GM12878 (cell line): ENCODE data around the gene CATSPER3. TPM values are rescaled to one million over a fixed set of nuclear protein-coding genes. Genes with fewer than 3 reads are reported as not detected.

Source experiments
- ATAC-seq: fragments of 200-7000 bp; cut with Tn5 transposase; 3 replicates; pipeline ENCODE4 v1.9.1; 2020; ENCODE audit warnings: mild to moderate bottlenecking, moderate library complexity
- BruUV-seq: library from RNA; stranded (reverse); fragments of 400-500 nt; replicated peaks from 2 replicates; lab custom pipeline; 2021; lab: Mats Ljungman, UMichigan
- CTCF ChIA-PET: fragments of 300-600 bp; sonication (Branson Sonifier 250); formaldehyde crosslinking; extraction: SDS; loops from one replicate; lab custom pipeline; 2021; ENCODE audit warnings: inconsistent platforms; lab: Yijun Ruan, JAX
- POLR2A ChIA-PET: fragments of 350-600 bp; formaldehyde crosslinking; extraction: SDS; loops from one replicate; lab custom pipeline; 2021; ENCODE audit warnings: inconsistent platforms; lab: Charles Lee
- RAD21 ChIA-PET: fragments of 300-600 bp; sonication (Branson Sonifier 250); formaldehyde crosslinking; loops from one replicate; lab custom pipeline; 2023; ENCODE audit warnings: antibody characterized with exemption; ENCODE audit not compliant: unreplicated experiment; lab: Charles Lee
- SMC1A ChIA-PET: fragments of 300-600 bp; sonication (Branson Sonifier 250); formaldehyde crosslinking; loops from one replicate; lab custom pipeline; 2023; ENCODE audit not compliant: unreplicated experiment, uncharacterized antibody; lab: Charles Lee
- DNase-seq: peaks from one replicate; pipeline ENCODE4 v3.0.0-alpha.2; 2011; ENCODE audit warnings: low read depth, low spot score
- FAIRE-seq: peaks from 3 replicates; lab custom pipeline; 2011; peaks lifted over from hg19 to GRCh38; lab: Jason Lieb, UNC
- H2AFZ ChIP-seq: 2 replicates; pipeline ENCODE4 v1.6.0; 2011; ENCODE audit warnings: low read depth, low read length, control low read depth; ENCODE audit not compliant: control insufficient read depth
- H3K27ac ChIP-seq: 2 replicates; pipeline ENCODE4 v1.5.1; 2011; ENCODE audit warnings: control low read depth; ENCODE audit not compliant: control insufficient read depth, insufficient read depth
- H3K27me3 ChIP-seq, 2 experiments: replicated peaks in 1 of 2; 2 replicates each; pipeline versions ENCODE4 v1.6.0 to v1.6.1; 2011; ENCODE audit warnings: low read length in 1 of 2; ENCODE audit not compliant: control insufficient read depth in 2 of 2, insufficient read depth in 2 of 2
- H3K36me3 ChIP-seq, 2 experiments: 2 replicates each; pipeline ENCODE4 v1.5.1; 2011; ENCODE audit warnings: low read length in 1 of 2; ENCODE audit not compliant: control insufficient read depth in 2 of 2, insufficient read depth in 2 of 2
- H3K4me1 ChIP-seq: 2 replicates; pipeline ENCODE4 v1.6.1; 2011; ENCODE audit warnings: mild to moderate bottlenecking, low read length, moderate library complexity, mixed read lengths; ENCODE audit not compliant: control insufficient read depth, insufficient read depth
- H3K4me2 ChIP-seq: 2 replicates; pipeline ENCODE4 v1.6.0; 2011; ENCODE audit warnings: control low read depth; ENCODE audit not compliant: control insufficient read depth, insufficient read depth
- H3K4me3 ChIP-seq: fragments of 200-600 bp; sonication (generic); 2 replicates; pipeline ENCODE4 v1.5.1; 2016
- H3K79me2 ChIP-seq: 2 replicates; pipeline ENCODE4 v1.6.0; 2011; ENCODE audit warnings: low read length; ENCODE audit not compliant: control insufficient read depth, insufficient read depth
- H3K9ac ChIP-seq: 2 replicates; pipeline ENCODE4 v1.8.0; 2011; ENCODE audit warnings: low read length, control low read depth, mixed read lengths; ENCODE audit not compliant: control insufficient read depth, insufficient read depth
- H3K9me3 ChIP-seq: replicated peaks from 3 replicates; pipeline ENCODE4 v1.5.1; 2011; ENCODE audit warnings: mild to moderate bottlenecking, low read length; ENCODE audit not compliant: control insufficient read depth, insufficient read depth
- H4K20me1 ChIP-seq: 2 replicates; pipeline ENCODE4 v1.6.0; 2011; ENCODE audit not compliant: control insufficient read depth, insufficient read depth
- CHD1 ChIP-seq: IDR thresholded peaks from 2 replicates; pipeline ENCODE4 v1.6.1; 2012; ENCODE audit warnings: low read depth, low read length, improper control_type of control experiment
- GABPA ChIP-seq: IDR thresholded peaks from 2 replicates; pipeline ENCODE4 v1.6.1; 2014; ENCODE audit warnings: antibody characterized with exemption, low read depth, mild to moderate bottlenecking, inconsistent platforms
- KDM1A ChIP-seq: fragments of 200-600 bp; sonication (generic); IDR thresholded peaks from 2 replicates; pipeline ENCODE4 v1.6.1; 2016; ENCODE audit warnings: borderline replicate concordance
- NFIC ChIP-seq: IDR thresholded peaks from 2 replicates; pipeline ENCODE4 v1.6.1; 2012; ENCODE audit warnings: low read depth, mild to moderate bottlenecking, inconsistent platforms, low read length, moderate library complexity
- NFXL1 ChIP-seq: fragments of 450-650 bp; IDR thresholded peaks from 2 replicates; pipeline ENCODE4 v1.6.1; 2017; ENCODE audit warnings: antibody characterized with exemption, mild to moderate bottlenecking, borderline replicate concordance
- NFYA ChIP-seq: IDR thresholded peaks from 2 replicates; pipeline ENCODE4 v1.6.1; 2011; ENCODE audit warnings: low read depth, mild to moderate bottlenecking, low read length, improper control_type of control experiment, borderline replicate concordance
- NR2C1 ChIP-seq: fragments of 450-650 bp; IDR thresholded peaks from 2 replicates; pipeline ENCODE4 v1.6.1; 2017; ENCODE audit warnings: antibody characterized with exemption, mild to moderate bottlenecking, moderate library complexity
- PML ChIP-seq: IDR thresholded peaks from 2 replicates; pipeline ENCODE4 v1.6.1; 2012; ENCODE audit warnings: low read length, inconsistent platforms
- POLR2A ChIP-seq: IDR thresholded peaks from 2 replicates; pipeline ENCODE4 v1.6.1; 2011; ENCODE audit warnings: low read depth, mild to moderate bottlenecking, low read length
- SMAD1 ChIP-seq: fragments of 450-650 bp; IDR thresholded peaks from 2 replicates; pipeline ENCODE4 v1.6.1; 2018; ENCODE audit warnings: mild to moderate bottlenecking, low read depth; ENCODE audit not compliant: partially characterized antibody
- TARDBP ChIP-seq: IDR thresholded peaks from 2 replicates; pipeline ENCODE4 v1.6.1; 2016; ENCODE audit warnings: borderline replicate concordance
- ZNF217 ChIP-seq: fragments of 450-650 bp; IDR thresholded peaks from 2 replicates; pipeline ENCODE4 v1.6.1; 2017; ENCODE audit warnings: antibody characterized with exemption, mild to moderate bottlenecking
- WGBS: methylation state at CpG from one replicate; pipeline ENCODE4 v1.1.6; 2016; ENCODE audit warnings: low lambda C conversion rate; ENCODE audit not compliant: insufficient replicate concordance, insufficient coverage; ENCODE audit errors: missing lambda C conversion rate; 5-methylcytosine and 5-hydroxymethylcytosine counted together
- in situ Hi-C: fragments of 300-500 bp; cut with MboI; formaldehyde crosslinking; loops from 9 replicates; pipeline ENCODE4 v1.14.3; 2018; ENCODE audit warnings: mixed read lengths
- intact Hi-C: fragments of 100-400 bp; cut with micrococcal nuclease; formaldehyde crosslinking; loops from one replicate; pipeline ENCODE4 v1.14.2; 2022; ENCODE audit not compliant: unreplicated experiment
- polyA plus RNA-seq, 11 experiments: library from polyadenylated mRNA; depleted of rRNA in 4 of 11; unstranded in 6 of 11; stranded (reverse) in 5 of 11; fragments of >200 nt; fragmentation: Nextera tagmentation in 4 of 11; fragmentation: Illumina TruSeq in 1 of 11; extraction: Ambion mirVana in 4 of 11; extraction: Trizol in 1 of 11; gene quantifications; 1 replicate in 1 of 11; 2 replicates in 10 of 11; pipeline versions ENCODE4 v1.2.1 to v1.2.3, GENCODE V29; 2011 to 2016; ENCODE audit warnings: inconsistent platforms in 2 of 11, missing spikeins in 2 of 11, low read depth in 1 of 11
- total RNA-seq, 4 experiments: library from RNA; depleted of rRNA in 3 of 4; stranded (reverse); fragments of >200 nt in 3 of 4; fragmentation: Illumina TruSeq in 1 of 4; extraction: Trizol in 1 of 4; gene quantifications; 2 replicates each; pipeline versions ENCODE4 v1.2.1 to v1.2.3, GENCODE V29; 2013 to 2021

Gene CATSPER3
- total and polyA plus RNA-seq, 10 of the 15 experiments (the other 5 are each of a cell fraction or from before 2014, with no cell fraction given): 0.06 to 0.38 (median 0.13) TPM; not detected in 4

DNA sequence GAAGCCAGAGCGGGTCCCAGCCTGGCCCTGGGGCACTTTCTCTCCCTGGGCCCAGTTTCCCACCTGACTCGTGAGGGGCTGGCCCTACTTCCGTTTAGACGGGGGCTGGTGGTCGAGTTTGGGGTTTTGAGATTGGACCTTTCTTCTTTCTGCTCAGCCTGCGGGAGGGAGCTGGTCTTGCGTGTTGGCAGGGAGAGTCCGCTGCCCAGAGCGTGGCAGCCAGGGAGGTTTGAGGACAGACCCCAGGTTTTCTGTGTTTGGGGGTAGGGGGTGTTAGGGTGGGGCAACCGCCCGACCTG, 72.3 kb downstream of the CATSPER3 start:
- DNase-seq (no peak), ATAC-seq (no peak), FAIRE-seq (no peak)
- peaks cover 2% of the 10 kb centered on the region for H4K20me1 ChIP-seq
- CTCF ChIA-PET: no interaction called here
- no peak overlapping the region for H3K27ac ChIP-seq
- H3K4me1 ChIP-seq: no peaks in the 10 kb centered on the region
- peaks cover 33 to 39% of the 10 kb centered on the region in 2 experiments for H3K27me3 ChIP-seq
- SMC1A ChIA-PET: no interaction called here
- WGBS: 3% methylated on average over 11 of the region's 11 CpGs
- RAD21 ChIA-PET: no interaction called here
- intact Hi-C loops: no loop called here
- no peaks in the 10 kb centered on the region for H3K9me3 ChIP-seq
- in situ Hi-C loops: no loop called here
- H3K79me2 ChIP-seq: no peaks in the 10 kb centered on the region
- no peak overlapping the region for H3K9ac ChIP-seq
- BruUV-seq: no TSS peak
- no peak overlapping the region for H3K4me2 ChIP-seq
- no peaks in the 10 kb centered on the region for H3K36me3 ChIP-seq
- no peak for TF ChIP-seq NR2C1
- TF ChIP-seq GABPA: no peak
- no peak for TF ChIP-seq NFIC
- TF ChIP-seq SMAD1: no peak
- TF ChIP-seq TARDBP: no peak
- no peak for TF ChIP-seq PML
- TF ChIP-seq CHD1: no peak
- no peak for TF ChIP-seq POLR2A
- no peak for TF ChIP-seq KDM1A
- TF ChIP-seq ZNF217: no peak
- POLR2A ChIA-PET: no interaction called here
- H2AFZ ChIP-seq: no peak overlapping the region
- no peak overlapping the region for H3K4me3 ChIP-seq

DNA sequence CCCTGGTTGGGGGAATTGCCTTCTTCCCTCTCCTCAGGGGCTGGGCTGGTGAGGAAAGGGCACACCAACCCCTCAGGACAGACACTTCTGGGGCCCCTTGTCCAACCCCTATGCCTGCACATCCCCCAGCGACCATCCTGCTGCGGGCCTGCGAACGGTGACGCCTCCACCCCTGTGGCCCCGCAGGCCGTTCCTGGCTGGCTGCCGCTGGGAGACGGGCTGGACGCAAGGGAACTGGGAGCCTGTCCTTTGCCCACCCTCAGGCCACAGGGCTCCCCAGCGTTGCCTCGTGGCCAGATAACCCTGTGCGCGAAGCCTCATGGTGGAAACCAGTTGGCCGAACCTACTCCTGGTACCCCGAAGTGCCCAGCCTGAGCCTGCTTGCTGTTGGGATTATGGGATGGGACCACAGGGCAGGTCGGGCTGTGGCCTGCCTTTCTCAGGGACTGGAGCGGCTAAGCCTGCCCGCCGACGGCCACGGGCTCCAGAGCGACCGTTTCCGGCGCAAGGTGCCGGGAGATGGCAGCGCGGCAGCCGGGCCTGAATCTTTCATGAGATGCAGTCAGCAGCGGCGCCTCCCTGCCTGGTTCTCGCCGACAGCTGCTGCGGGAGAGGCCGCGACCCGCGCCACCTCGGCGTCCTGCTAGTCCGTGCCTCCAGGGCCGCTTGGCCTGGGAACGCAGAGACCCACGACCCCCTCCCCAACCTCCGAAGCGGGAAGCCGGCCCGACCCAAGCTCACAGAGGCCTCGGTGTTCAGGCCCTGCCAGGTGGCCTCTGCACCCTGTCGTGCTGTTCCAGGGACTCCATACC, 72.8 kb downstream of the CATSPER3 start:
- ChIA-PET RAD21 (no interaction called here), SMC1A (no interaction called here), POLR2A (no interaction called here), CTCF (no interaction called here)
- Histone ChIP-seq H4K20me1 (peaks cover 2% of the 10 kb centered on the region), H3K36me3 (no peaks in the 10 kb centered on the region), H3K79me2 (no peaks in the 10 kb centered on the region), H3K4me3 (no peak overlapping the region), H3K27me3 (peaks cover 27 to 33% of the 10 kb centered on the region in 2 experiments), H3K4me1 (no peaks in the 10 kb centered on the region), H3K9ac (no peak overlapping the region), H3K4me2 (no peak overlapping the region), H3K27ac (no peak overlapping the region), H3K9me3 (no peaks in the 10 kb centered on the region), H2AFZ (no peak overlapping the region)
- TF ChIP-seq NFXL1 (no peak), NFYA (no peak)
- intact Hi-C loops: no loop called here
- ATAC-seq (no peak), DNase-seq (no peak), FAIRE-seq (no peak)
- in situ Hi-C loops: no loop called here
- 19% methylated on average over 49 of the region's 51 CpGs for WGBS
- no TSS peak for BruUV-seq
